HEK293 (cell line): ENCODE results near the gene CDC25C.
A peak's percentile ranks its signal among the peaks of the same experiment; 100 is the strongest.

ENCODE experiments used
- CTCF ChIA-PET: fragments of 350-600 bp; formaldehyde crosslinking; extraction: SDS; loops from one replicate; lab custom pipeline; 2021; ENCODE audit warnings: antibody characterized with exemption; lab: Yijun Ruan, JAX
- POLR2A ChIA-PET: fragments of 300-600 bp; formaldehyde crosslinking; extraction: SDS; loops from one replicate; lab custom pipeline; 2020; ENCODE audit warnings: antibody characterized with exemption, inconsistent platforms; lab: Yijun Ruan, JAX
- H3K27ac ChIP-seq: fragments of 200-500 bp; sonication (Bioruptor generic); 2 replicates; pipeline ENCODE4 v1.5.1; 2014; ENCODE audit warnings: low read depth, low read length, control low read depth, inconsistent platforms; ENCODE audit errors: extremely low read depth
- H3K36me3 ChIP-seq, 2 experiments: fragments of 200-500 bp in 1 of 2; sonication (Bioruptor generic) in 1 of 2; 1 replicate in 1 of 2; 2 replicates in 1 of 2; pipeline ENCODE4 v1.5.1; 2014 to 2017; ENCODE audit warnings: inconsistent platforms in 2 of 2, low read length in 2 of 2; ENCODE audit not compliant: control insufficient read depth in 2 of 2, insufficient read depth in 1 of 2
- H3K4me1 ChIP-seq: fragments of 200-500 bp; sonication (Bioruptor generic); 2 replicates; pipeline ENCODE4 v1.5.1; 2014; ENCODE audit warnings: mild to moderate bottlenecking, low read length, inconsistent platforms; ENCODE audit not compliant: control insufficient read depth, insufficient read depth
- H3K4me3 ChIP-seq: 2 replicates; pipeline ENCODE4 v1.5.1; 2011; ENCODE audit warnings: low read depth, mild to moderate bottlenecking, control low read depth, low read length, moderate library complexity
- H3K9me3 ChIP-seq: fragments of 200-500 bp; sonication (Bioruptor generic); 2 replicates; pipeline ENCODE4 v1.5.1; 2014; ENCODE audit warnings: low read depth, low read length, inconsistent platforms; ENCODE audit not compliant: control insufficient read depth, insufficient read depth
- BCL11B ChIP-seq: fragments of 450-650 bp; formaldehyde crosslinking; IDR thresholded peaks from 2 replicates; pipeline ENCODE4 v1.5.1; 2016; ENCODE audit warnings: low read depth, missing biosample characterization, missing genetic modification characterization
- EGR2 ChIP-seq: fragments of 450-650 bp; formaldehyde crosslinking; IDR thresholded peaks from 2 replicates; pipeline ENCODE4 v1.5.1; 2016; ENCODE audit warnings: low read depth, missing biosample characterization, missing genetic modification characterization
- GLI4 ChIP-seq: fragments of 450-650 bp; formaldehyde crosslinking; IDR thresholded peaks from 2 replicates; pipeline ENCODE4 v1.5.1; 2016; ENCODE audit warnings: missing biosample characterization, missing genetic modification characterization
- KLF1 ChIP-seq: fragments of 450-650 bp; formaldehyde crosslinking; IDR thresholded peaks from 2 replicates; pipeline ENCODE4 v1.5.1; 2016; ENCODE audit warnings: missing biosample characterization, missing genetic modification characterization
- MZF1 ChIP-seq: fragments of 450-650 bp; formaldehyde crosslinking; IDR thresholded peaks from 2 replicates; pipeline ENCODE4 v1.5.1; 2017; ENCODE audit warnings: missing biosample characterization, missing genetic modification characterization, borderline replicate concordance
- RBAK ChIP-seq: fragments of 450-650 bp; formaldehyde crosslinking; IDR thresholded peaks from 2 replicates; pipeline ENCODE4 v1.5.1; 2016; ENCODE audit warnings: missing biosample characterization, missing genetic modification characterization
- SP2 ChIP-seq: fragments of 450-650 bp; formaldehyde crosslinking; IDR thresholded peaks from 2 replicates; pipeline ENCODE4 v1.5.1; 2016; ENCODE audit warnings: missing biosample characterization, missing genetic modification characterization
- SP3 ChIP-seq: fragments of 450-650 bp; formaldehyde crosslinking; IDR thresholded peaks from 2 replicates; pipeline ENCODE4 v1.5.1; 2016; ENCODE audit warnings: missing biosample characterization, missing genetic modification characterization
- SP7 ChIP-seq: fragments of 450-650 bp; formaldehyde crosslinking; IDR thresholded peaks from 2 replicates; pipeline ENCODE4 v1.5.1; 2016; ENCODE audit warnings: missing biosample characterization, missing genetic modification characterization
- TCF7L2 ChIP-seq: IDR thresholded peaks from 2 replicates; pipeline ENCODE4 v1.6.1; 2011; ENCODE audit warnings: low read depth, mild to moderate bottlenecking, inconsistent platforms, low read length, moderate library complexity, borderline replicate concordance
- ZBTB7A ChIP-seq: fragments of 450-650 bp; formaldehyde crosslinking; IDR thresholded peaks from 2 replicates; pipeline ENCODE4 v1.5.1; 2016; ENCODE audit warnings: low read depth, missing biosample characterization, missing genetic modification characterization
- ZFP37 ChIP-seq: fragments of 450-650 bp; formaldehyde crosslinking; IDR thresholded peaks from 2 replicates; pipeline ENCODE4 v1.5.1; 2016; ENCODE audit warnings: missing biosample characterization, missing genetic modification characterization
- ZFP69B ChIP-seq: fragments of 450-650 bp; formaldehyde crosslinking; IDR thresholded peaks from 2 replicates; pipeline ENCODE4 v1.5.1; 2016; ENCODE audit warnings: missing biosample characterization, missing genetic modification characterization
- ZNF112 ChIP-seq: fragments of 450-650 bp; formaldehyde crosslinking; IDR thresholded peaks from 2 replicates; pipeline ENCODE4 v1.5.0; 2017; ENCODE audit warnings: missing biosample characterization, missing genetic modification characterization
- ZNF132 ChIP-seq: fragments of 450-650 bp; formaldehyde crosslinking; IDR thresholded peaks from 2 replicates; pipeline ENCODE4 v1.5.1; 2017; ENCODE audit warnings: missing biosample characterization, missing genetic modification characterization, borderline replicate concordance
- ZNF155 ChIP-seq: fragments of 450-650 bp; formaldehyde crosslinking; IDR thresholded peaks from 2 replicates; pipeline ENCODE4 v1.5.1; 2016; ENCODE audit warnings: missing biosample characterization, missing genetic modification characterization
- ZNF202 ChIP-seq: fragments of 450-650 bp; formaldehyde crosslinking; IDR thresholded peaks from 2 replicates; pipeline ENCODE4 v1.5.1; 2016; ENCODE audit warnings: missing biosample characterization, missing genetic modification characterization, borderline replicate concordance
- ZNF292 ChIP-seq: fragments of 450-650 bp; formaldehyde crosslinking; IDR thresholded peaks from 2 replicates; pipeline ENCODE4 v1.5.1; 2016; ENCODE audit warnings: low read depth, missing biosample characterization, missing genetic modification characterization, borderline replicate concordance
- ZNF324 ChIP-seq: fragments of 450-650 bp; formaldehyde crosslinking; IDR thresholded peaks from 2 replicates; pipeline ENCODE4 v1.5.1; 2016; ENCODE audit warnings: missing biosample characterization, missing genetic modification characterization
- ZNF350 ChIP-seq: fragments of 450-650 bp; formaldehyde crosslinking; IDR thresholded peaks from 2 replicates; pipeline ENCODE4 v1.5.0; 2017; ENCODE audit warnings: missing biosample characterization, mild to moderate bottlenecking, missing genetic modification characterization
- ZNF394 ChIP-seq: fragments of 450-650 bp; formaldehyde crosslinking; IDR thresholded peaks from 2 replicates; pipeline ENCODE4 v1.5.1; 2016; ENCODE audit warnings: missing biosample characterization, missing genetic modification characterization, mild to moderate bottlenecking, moderate library complexity, borderline replicate concordance
- ZNF529 ChIP-seq: fragments of 450-650 bp; formaldehyde crosslinking; IDR thresholded peaks from 2 replicates; pipeline ENCODE4 v1.5.1; 2017; ENCODE audit warnings: missing genetic modification characterization, missing biosample characterization; ENCODE audit not compliant: insufficient replicate concordance
- ZNF530 ChIP-seq: fragments of 450-650 bp; formaldehyde crosslinking; IDR thresholded peaks from 2 replicates; pipeline ENCODE4 v1.5.1; 2016; ENCODE audit warnings: low read depth, missing biosample characterization, missing genetic modification characterization
- ZNF600 ChIP-seq: fragments of 450-650 bp; formaldehyde crosslinking; IDR thresholded peaks from 2 replicates; pipeline ENCODE4 v1.5.1; 2016; ENCODE audit warnings: missing biosample characterization, missing genetic modification characterization
- ZNF623 ChIP-seq: fragments of 450-650 bp; formaldehyde crosslinking; IDR thresholded peaks from 2 replicates; pipeline ENCODE4 v1.5.1; 2016; ENCODE audit warnings: missing biosample characterization, missing genetic modification characterization
- ZNF629 ChIP-seq: fragments of 450-650 bp; formaldehyde crosslinking; IDR thresholded peaks from 2 replicates; pipeline ENCODE4 v1.5.1; 2017; ENCODE audit warnings: missing biosample characterization, missing genetic modification characterization
- ZNF768 ChIP-seq: fragments of 450-650 bp; formaldehyde crosslinking; IDR thresholded peaks from 2 replicates; pipeline ENCODE4 v1.5.1; 2018; ENCODE audit warnings: missing biosample characterization, mild to moderate bottlenecking, missing genetic modification characterization
- ZSCAN16 ChIP-seq: fragments of 450-650 bp; formaldehyde crosslinking; IDR thresholded peaks from 2 replicates; pipeline ENCODE4 v1.5.1; 2016; ENCODE audit warnings: missing biosample characterization, missing genetic modification characterization
- ZSCAN30 ChIP-seq: fragments of 450-650 bp; IDR thresholded peaks from 2 replicates; pipeline ENCODE4 v1.5.1; 2018; ENCODE audit warnings: missing biosample characterization, mild to moderate bottlenecking, missing genetic modification characterization, moderate library complexity
- ZXDB ChIP-seq: fragments of 450-650 bp; formaldehyde crosslinking; IDR thresholded peaks from 2 replicates; pipeline ENCODE4 v1.5.1; 2016; ENCODE audit warnings: missing biosample characterization, missing genetic modification characterization
- TF ChIP-seq, protein P1 (sequence below): fragments of 450-650 bp; formaldehyde crosslinking; IDR thresholded peaks from 2 replicates; pipeline ENCODE4 v1.5.1; 2016; ENCODE audit warnings: missing biosample characterization, missing genetic modification characterization
- TF ChIP-seq, protein P2 (sequence below): fragments of 450-650 bp; formaldehyde crosslinking; IDR thresholded peaks from 2 replicates; pipeline ENCODE4 v1.5.1; 2016; ENCODE audit warnings: missing biosample characterization, missing genetic modification characterization
- TF ChIP-seq, protein P3 (sequence below): fragments of 450-650 bp; formaldehyde crosslinking; IDR thresholded peaks from 2 replicates; pipeline ENCODE4 v1.5.1; 2016; ENCODE audit warnings: missing biosample characterization, missing genetic modification characterization
- TF ChIP-seq, protein P4 (sequence below): fragments of 450-650 bp; formaldehyde crosslinking; IDR thresholded peaks from 2 replicates; pipeline ENCODE4 v1.5.1; 2016; ENCODE audit warnings: missing biosample characterization, missing genetic modification characterization

CDC25C gene

DNA sequence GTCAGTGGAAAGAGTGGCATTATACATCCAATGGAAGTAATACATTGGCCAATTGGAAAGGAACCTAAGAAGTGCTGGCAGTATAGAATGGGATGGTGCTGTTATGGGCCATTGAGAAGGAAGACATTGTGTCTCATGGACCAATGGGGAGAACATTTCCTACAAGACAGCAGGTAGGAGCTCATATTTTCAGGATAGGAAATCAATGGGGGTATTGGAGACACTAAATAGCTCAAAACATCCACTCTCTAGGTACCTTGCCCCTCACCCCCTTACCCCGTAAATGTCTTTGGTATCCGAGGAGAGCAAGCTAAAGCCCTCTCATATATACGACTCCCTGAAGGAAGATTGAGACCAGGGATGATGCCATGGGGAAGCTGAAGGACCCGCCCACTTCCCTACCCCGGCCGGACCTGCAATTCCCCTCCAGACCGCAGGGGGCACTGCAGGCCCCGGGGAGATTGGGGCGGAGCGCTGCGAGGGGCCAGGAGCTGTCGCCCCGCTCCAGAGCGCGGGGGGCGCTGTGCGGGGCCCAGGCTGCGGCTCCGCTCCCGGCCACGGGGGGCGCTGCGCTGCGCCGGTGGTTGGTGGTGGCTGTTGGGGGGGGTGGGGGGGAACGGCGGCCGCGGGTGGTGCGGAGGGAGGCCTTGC, 20.6 kb upstream of the CDC25C start, which contains the start of gene KDM3B:
Gene KDM3B (plus strand): TSS at position 615 of the 651 bp plus-strand sequence. CDS start 111 bp downstream, outside the sequence.
- H3K36me3 ChIP-seq, result peaks cover 4 to 31% of the 10 kb centered on the region in 2 experiments; a peak in 2 of 3 replicates
- no peaks in the 10 kb centered on the region for H3K9me3 ChIP-seq
- peak within 1 kb of the TSS; percentile 83 for H3K4me3 ChIP-seq
- H3K27ac ChIP-seq, result peak within 1 kb of the TSS; percentile 92
- peaks cover 18% of the 10 kb centered on the region for H3K4me1 ChIP-seq
- CTCF ChIA-PET, result interaction anchor here (0.6 to 7.0 kb wide), 47 partner anchors 9 to 590 kb away, joined by 3 to 273 read pairs (median 5); partner anchors contain the start of genes CDC23, CDC25C, FAM53C and REEP2
- POLR2A ChIA-PET, result interaction anchor here (0.5 to 4.6 kb wide), 10 partner anchors 10 to 1209 kb away, joined by 3 to 114 read pairs (median 12); partner anchors contain the start of genes CDC23, CDC25C, ETF1 and FAM53C
- TF ChIP-seq ZFP37 (tag by site-specific recombination), result no peak
- TF ChIP-seq GLI4, result 0 out of 2 replicates have a peak, but pooled peaks have one; percentile 17
- TF ChIP-seq ZNF155, result no peak
- 0 out of 2 replicates have a peak, but pooled peaks have one; percentile 77 for TF ChIP-seq MZF1 (tag by site-specific recombination)
- TF ChIP-seq BCL11B (tag by site-specific recombination), result no peak
- TF ChIP-seq ZFP69B (tag by site-specific recombination), result peak; percentile 57
- TF ChIP-seq, protein P1, sequence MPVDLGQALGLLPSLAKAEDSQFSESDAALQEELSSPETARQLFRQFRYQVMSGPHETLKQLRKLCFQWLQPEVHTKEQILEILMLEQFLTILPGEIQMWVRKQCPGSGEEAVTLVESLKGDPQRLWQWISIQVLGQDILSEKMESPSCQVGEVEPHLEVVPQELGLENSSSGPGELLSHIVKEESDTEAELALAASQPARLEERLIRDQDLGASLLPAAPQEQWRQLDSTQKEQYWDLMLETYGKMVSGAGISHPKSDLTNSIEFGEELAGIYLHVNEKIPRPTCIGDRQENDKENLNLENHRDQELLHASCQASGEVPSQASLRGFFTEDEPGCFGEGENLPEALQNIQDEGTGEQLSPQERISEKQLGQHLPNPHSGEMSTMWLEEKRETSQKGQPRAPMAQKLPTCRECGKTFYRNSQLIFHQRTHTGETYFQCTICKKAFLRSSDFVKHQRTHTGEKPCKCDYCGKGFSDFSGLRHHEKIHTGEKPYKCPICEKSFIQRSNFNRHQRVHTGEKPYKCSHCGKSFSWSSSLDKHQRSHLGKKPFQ, result no peak
- TF ChIP-seq ZNF600 (tag by site-specific recombination), result peak; percentile 42; the same call in 1 of the 2 replicates
- TF ChIP-seq ZNF623 (tag by site-specific recombination), result no peak
- TF ChIP-seq ZNF394 (tag by site-specific recombination), result peak; percentile 47; the same call in 1 of the 2 replicates
- peak; percentile 83 for TF ChIP-seq ZNF324 (tag by site-specific recombination)
- TF ChIP-seq ZNF292 (tag by site-specific recombination), result no peak
- TF ChIP-seq, protein P2, sequence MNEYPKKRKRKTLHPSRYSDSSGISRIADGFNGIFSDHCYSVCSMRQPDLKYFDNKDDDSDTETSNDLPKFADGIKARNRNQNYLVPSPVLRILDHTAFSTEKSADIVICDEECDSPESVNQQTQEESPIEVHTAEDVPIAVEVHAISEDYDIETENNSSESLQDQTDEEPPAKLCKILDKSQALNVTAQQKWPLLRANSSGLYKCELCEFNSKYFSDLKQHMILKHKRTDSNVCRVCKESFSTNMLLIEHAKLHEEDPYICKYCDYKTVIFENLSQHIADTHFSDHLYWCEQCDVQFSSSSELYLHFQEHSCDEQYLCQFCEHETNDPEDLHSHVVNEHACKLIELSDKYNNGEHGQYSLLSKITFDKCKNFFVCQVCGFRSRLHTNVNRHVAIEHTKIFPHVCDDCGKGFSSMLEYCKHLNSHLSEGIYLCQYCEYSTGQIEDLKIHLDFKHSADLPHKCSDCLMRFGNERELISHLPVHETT (tag by site-specific recombination), result no peak; the same call in 1 of the 2 replicates
- no peak for TF ChIP-seq ZNF530
- peak; percentile 32 for TF ChIP-seq SP2 (tag by site-specific recombination)
- no peak for TF ChIP-seq RBAK (tag by site-specific recombination)
- peak; percentile 41; the same call in 1 of the 2 replicates for TF ChIP-seq KLF1 (tag by site-specific recombination)
- peak; percentile 58 for TF ChIP-seq SP3
- peak; percentile 95 for TF ChIP-seq ZSCAN30 (tag by site-specific recombination)
- TF ChIP-seq, protein P3, sequence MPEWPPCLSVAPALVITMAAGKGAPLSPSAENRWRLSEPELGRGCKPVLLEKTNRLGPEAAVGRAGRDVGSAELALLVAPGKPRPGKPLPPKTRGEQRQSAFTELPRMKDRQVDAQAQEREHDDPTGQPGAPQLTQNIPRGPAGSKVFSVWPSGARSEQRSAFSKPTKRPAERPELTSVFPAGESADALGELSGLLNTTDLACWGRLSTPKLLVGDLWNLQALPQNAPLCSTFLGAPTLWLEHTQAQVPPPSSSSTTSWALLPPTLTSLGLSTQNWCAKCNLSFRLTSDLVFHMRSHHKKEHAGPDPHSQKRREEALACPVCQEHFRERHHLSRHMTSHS (tag by site-specific recombination), result no peak
- TF ChIP-seq ZNF768 (tag by site-specific recombination), result no peak
- no peak for TF ChIP-seq ZNF132 (tag by site-specific recombination)
- TF ChIP-seq TCF7L2, result no peak
- TF ChIP-seq ZSCAN16 (tag by site-specific recombination), result no peak
- peak; percentile 74; the same call in 1 of the 2 replicates for TF ChIP-seq ZBTB7A
- TF ChIP-seq ZNF112, result no peak
- peak; percentile 71 for TF ChIP-seq ZNF629
- TF ChIP-seq ZXDB (tag by site-specific recombination), result peak; percentile 81
- 0 out of 2 replicates have a peak, but pooled peaks have one; percentile 46 for TF ChIP-seq ZNF350 (tag by site-specific recombination)
- TF ChIP-seq SP7, result peak; percentile 54
- TF ChIP-seq ZNF529, result no peak
- 0 out of 2 replicates have a peak, but pooled peaks have one; percentile 36 for TF ChIP-seq ZNF202 (tag by site-specific recombination)
- TF ChIP-seq EGR2, result peak; percentile 45; the same call in 1 of the 2 replicates
- TF ChIP-seq, protein P4, sequence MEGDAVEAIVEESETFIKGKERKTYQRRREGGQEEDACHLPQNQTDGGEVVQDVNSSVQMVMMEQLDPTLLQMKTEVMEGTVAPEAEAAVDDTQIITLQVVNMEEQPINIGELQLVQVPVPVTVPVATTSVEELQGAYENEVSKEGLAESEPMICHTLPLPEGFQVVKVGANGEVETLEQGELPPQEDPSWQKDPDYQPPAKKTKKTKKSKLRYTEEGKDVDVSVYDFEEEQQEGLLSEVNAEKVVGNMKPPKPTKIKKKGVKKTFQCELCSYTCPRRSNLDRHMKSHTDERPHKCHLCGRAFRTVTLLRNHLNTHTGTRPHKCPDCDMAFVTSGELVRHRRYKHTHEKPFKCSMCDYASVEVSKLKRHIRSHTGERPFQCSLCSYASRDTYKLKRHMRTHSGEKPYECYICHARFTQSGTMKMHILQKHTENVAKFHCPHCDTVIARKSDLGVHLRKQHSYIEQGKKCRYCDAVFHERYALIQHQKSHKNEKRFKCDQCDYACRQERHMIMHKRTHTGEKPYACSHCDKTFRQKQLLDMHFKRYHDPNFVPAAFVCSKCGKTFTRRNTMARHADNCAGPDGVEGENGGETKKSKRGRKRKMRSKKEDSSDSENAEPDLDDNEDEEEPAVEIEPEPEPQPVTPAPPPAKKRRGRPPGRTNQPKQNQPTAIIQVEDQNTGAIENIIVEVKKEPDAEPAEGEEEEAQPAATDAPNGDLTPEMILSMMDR, result peak; percentile 98
